GM23338 (cell line): ENCODE data around the gene ESR1. TPM values are rescaled to one million over a fixed set of nuclear protein-coding genes. Genes with fewer than 3 reads are reported as not detected.
"Not testable (repeated sequence)": the region's sequence is repeated elsewhere in the genome, so short reads cannot be mapped to it uniquely, and the experiment has no call there.

ENCODE experiments used
- ATAC-seq: fragments of 200-7000 bp; cut with Tn5 transposase; 3 replicates; pipeline ENCODE4 v1.9.1; 2020
- DNase-seq: peaks from one replicate; pipeline ENCODE4 v3.0.0-alpha.2; 2015; ENCODE audit warnings: low spot score
- H2AFZ ChIP-seq: fragments of 200-600 bp; sonication (generic); 2 replicates; pipeline ENCODE4 v1.8.0; 2016; ENCODE audit warnings: antibody characterized with exemption, mild to moderate bottlenecking, moderate library complexity
- H3F3A ChIP-seq: fragments of 200-600 bp; sonication (generic); replicated peaks from 2 replicates; pipeline ENCODE4 v1.8.0; 2017; ENCODE audit warnings: antibody characterized with exemption, mixed run types, low read depth
- H3K27ac ChIP-seq: fragments of 200-600 bp; sonication (generic); 2 replicates; pipeline ENCODE4 v1.6.1; 2016; ENCODE audit warnings: low read depth
- H3K27me3 ChIP-seq: fragments of 200-600 bp; sonication (generic); 2 replicates; pipeline ENCODE4 v1.8.0; 2016; ENCODE audit warnings: mild to moderate bottlenecking, mixed run types, moderate library complexity; ENCODE audit not compliant: insufficient read depth
- H3K36me3 ChIP-seq: fragments of 200-600 bp; sonication (generic); 2 replicates; pipeline ENCODE4 v1.8.0; 2016; ENCODE audit warnings: mild to moderate bottlenecking; ENCODE audit not compliant: insufficient read depth
- H3K4me1 ChIP-seq: fragments of 200-600 bp; sonication (generic); 2 replicates; pipeline ENCODE4 v1.8.0; 2016; ENCODE audit warnings: mild to moderate bottlenecking, moderate library complexity; ENCODE audit not compliant: insufficient read depth
- H3K4me2 ChIP-seq: fragments of 200-600 bp; sonication (generic); 2 replicates; pipeline ENCODE4 v1.7.1; 2017; ENCODE audit warnings: mixed run types
- H3K4me3 ChIP-seq: fragments of 200-600 bp; sonication (generic); 2 replicates; pipeline ENCODE4 v1.6.1; 2016; ENCODE audit warnings: mixed run types
- H3K79me2 ChIP-seq: fragments of 200-600 bp; sonication (generic); replicated peaks from 2 replicates; pipeline ENCODE4 v1.8.0; 2017; ENCODE audit warnings: mild to moderate bottlenecking; ENCODE audit not compliant: insufficient read depth
- H3K9me2 ChIP-seq: fragments of 200-600 bp; sonication (generic); 2 replicates; pipeline ENCODE4 v1.8.0; 2017; ENCODE audit not compliant: insufficient read depth
- H4K20me1 ChIP-seq: fragments of 200-600 bp; sonication (generic); replicated peaks from 2 replicates; pipeline ENCODE4 v1.8.0; 2017; ENCODE audit warnings: mild to moderate bottlenecking; ENCODE audit not compliant: insufficient read depth
- H3K27ac Mint-ChIP-seq: 2 replicates; pipeline ENCODE4 v1.8.0; 2020; ENCODE audit warnings: inconsistent platforms, mild to moderate bottlenecking, moderate library complexity, mixed read lengths
- H3K27me3 Mint-ChIP-seq: 3 replicates; pipeline ENCODE4 v1.8.0; 2022; ENCODE audit warnings: low read depth, mild to moderate bottlenecking, moderate library complexity, mixed read lengths, inconsistent platforms; ENCODE audit not compliant: insufficient read depth, poor library complexity
- H3K36me3 Mint-ChIP-seq: 3 replicates; pipeline ENCODE4 v1.8.0; 2021; ENCODE audit warnings: low read depth, mild to moderate bottlenecking, inconsistent platforms, moderate library complexity, mixed read lengths
- H3K4me1 Mint-ChIP-seq: 3 replicates; pipeline ENCODE4 v1.8.0; 2020; ENCODE audit warnings: mild to moderate bottlenecking, inconsistent platforms, mixed read lengths
- H3K4me3 Mint-ChIP-seq: 3 replicates; pipeline ENCODE4 v1.8.0; 2021; ENCODE audit warnings: moderate library complexity, mild to moderate bottlenecking, inconsistent platforms, mixed read lengths
- H3K9me3 Mint-ChIP-seq: 3 replicates; pipeline ENCODE4 v1.8.0; 2020; ENCODE audit warnings: moderate library complexity, mild to moderate bottlenecking, inconsistent platforms, mixed read lengths
- EZH2phosphoT487 ChIP-seq: fragments of 200-600 bp; sonication (generic); IDR thresholded peaks from one replicate; pipeline ENCODE4 v1.8.1; 2018; ENCODE audit warnings: antibody characterized with exemption; ENCODE audit not compliant: unreplicated experiment
- POLR2AphosphoS5 ChIP-seq: IDR thresholded peaks from 2 replicates; pipeline ENCODE4 v1.6.1; 2016; ENCODE audit warnings: antibody characterized with exemption, low read depth
- polyA plus RNA-seq: library from polyadenylated mRNA; unstranded; fragments of >200 nt; fragmentation: Nextera tagmentation; extraction: Ambion mirVana; gene quantifications from 2 replicates; pipeline ENCODE4 v1.2.1, GENCODE V29; 2016
- total RNA-seq: library from RNA; depleted of rRNA; stranded (reverse); fragments of >200 nt; shearing (Covaris generic); gene quantifications from 2 replicates; pipeline ENCODE4 v1.2.3, GENCODE V29; 2014
- TF ChIP-seq, protein P1 (sequence below): fragments of 250-450 bp; sonication (Bioruptor Pico); IDR thresholded peaks from 2 replicates; pipeline ENCODE4 v1.5.0; 2020; ENCODE audit warnings: mild to moderate bottlenecking, moderate library complexity
- TF ChIP-seq, protein P2 (sequence below), 2 experiments: fragments of 200-600 bp in 1 of 2; sonication (generic) in 1 of 2; conservative IDR thresholded peaks; 2 replicates each; pipeline versions ENCODE4 v1.5.1 to v1.6.1; 2016 to 2017; ENCODE audit warnings: antibody characterized with exemption in 2 of 2, low read depth in 2 of 2, mild to moderate bottlenecking in 2 of 2, moderate library complexity in 1 of 2

Gene ESR1
- total and polyA plus RNA-seq, 2 experiments from 2014 or later = 0.94 TPM; not detected in 1

DNA sequence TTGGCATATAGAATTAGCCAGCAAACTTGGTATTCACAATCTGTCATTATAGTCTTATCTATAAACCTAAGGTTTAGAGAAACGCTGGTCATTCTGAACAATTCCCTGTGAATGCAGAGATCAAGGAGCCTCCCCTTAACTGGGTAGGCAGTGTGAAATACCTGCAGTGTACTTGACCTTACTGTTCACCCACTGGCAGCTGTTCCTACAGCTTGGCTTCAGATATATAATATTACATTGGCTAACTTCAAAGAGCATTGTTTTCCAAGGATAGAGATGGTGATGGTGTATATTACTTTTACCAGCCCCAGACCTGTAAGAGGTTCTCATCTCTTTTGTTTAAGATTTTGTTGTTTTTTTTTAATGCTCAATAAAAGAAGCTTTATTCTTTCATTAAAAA, 168.3 kb downstream of the ESR1 start (continued):
- TF ChIP-seq EZH2phosphoT487 (no peak), POLR2AphosphoS5 (no peak)
- TF ChIP-seq, protein P1, sequence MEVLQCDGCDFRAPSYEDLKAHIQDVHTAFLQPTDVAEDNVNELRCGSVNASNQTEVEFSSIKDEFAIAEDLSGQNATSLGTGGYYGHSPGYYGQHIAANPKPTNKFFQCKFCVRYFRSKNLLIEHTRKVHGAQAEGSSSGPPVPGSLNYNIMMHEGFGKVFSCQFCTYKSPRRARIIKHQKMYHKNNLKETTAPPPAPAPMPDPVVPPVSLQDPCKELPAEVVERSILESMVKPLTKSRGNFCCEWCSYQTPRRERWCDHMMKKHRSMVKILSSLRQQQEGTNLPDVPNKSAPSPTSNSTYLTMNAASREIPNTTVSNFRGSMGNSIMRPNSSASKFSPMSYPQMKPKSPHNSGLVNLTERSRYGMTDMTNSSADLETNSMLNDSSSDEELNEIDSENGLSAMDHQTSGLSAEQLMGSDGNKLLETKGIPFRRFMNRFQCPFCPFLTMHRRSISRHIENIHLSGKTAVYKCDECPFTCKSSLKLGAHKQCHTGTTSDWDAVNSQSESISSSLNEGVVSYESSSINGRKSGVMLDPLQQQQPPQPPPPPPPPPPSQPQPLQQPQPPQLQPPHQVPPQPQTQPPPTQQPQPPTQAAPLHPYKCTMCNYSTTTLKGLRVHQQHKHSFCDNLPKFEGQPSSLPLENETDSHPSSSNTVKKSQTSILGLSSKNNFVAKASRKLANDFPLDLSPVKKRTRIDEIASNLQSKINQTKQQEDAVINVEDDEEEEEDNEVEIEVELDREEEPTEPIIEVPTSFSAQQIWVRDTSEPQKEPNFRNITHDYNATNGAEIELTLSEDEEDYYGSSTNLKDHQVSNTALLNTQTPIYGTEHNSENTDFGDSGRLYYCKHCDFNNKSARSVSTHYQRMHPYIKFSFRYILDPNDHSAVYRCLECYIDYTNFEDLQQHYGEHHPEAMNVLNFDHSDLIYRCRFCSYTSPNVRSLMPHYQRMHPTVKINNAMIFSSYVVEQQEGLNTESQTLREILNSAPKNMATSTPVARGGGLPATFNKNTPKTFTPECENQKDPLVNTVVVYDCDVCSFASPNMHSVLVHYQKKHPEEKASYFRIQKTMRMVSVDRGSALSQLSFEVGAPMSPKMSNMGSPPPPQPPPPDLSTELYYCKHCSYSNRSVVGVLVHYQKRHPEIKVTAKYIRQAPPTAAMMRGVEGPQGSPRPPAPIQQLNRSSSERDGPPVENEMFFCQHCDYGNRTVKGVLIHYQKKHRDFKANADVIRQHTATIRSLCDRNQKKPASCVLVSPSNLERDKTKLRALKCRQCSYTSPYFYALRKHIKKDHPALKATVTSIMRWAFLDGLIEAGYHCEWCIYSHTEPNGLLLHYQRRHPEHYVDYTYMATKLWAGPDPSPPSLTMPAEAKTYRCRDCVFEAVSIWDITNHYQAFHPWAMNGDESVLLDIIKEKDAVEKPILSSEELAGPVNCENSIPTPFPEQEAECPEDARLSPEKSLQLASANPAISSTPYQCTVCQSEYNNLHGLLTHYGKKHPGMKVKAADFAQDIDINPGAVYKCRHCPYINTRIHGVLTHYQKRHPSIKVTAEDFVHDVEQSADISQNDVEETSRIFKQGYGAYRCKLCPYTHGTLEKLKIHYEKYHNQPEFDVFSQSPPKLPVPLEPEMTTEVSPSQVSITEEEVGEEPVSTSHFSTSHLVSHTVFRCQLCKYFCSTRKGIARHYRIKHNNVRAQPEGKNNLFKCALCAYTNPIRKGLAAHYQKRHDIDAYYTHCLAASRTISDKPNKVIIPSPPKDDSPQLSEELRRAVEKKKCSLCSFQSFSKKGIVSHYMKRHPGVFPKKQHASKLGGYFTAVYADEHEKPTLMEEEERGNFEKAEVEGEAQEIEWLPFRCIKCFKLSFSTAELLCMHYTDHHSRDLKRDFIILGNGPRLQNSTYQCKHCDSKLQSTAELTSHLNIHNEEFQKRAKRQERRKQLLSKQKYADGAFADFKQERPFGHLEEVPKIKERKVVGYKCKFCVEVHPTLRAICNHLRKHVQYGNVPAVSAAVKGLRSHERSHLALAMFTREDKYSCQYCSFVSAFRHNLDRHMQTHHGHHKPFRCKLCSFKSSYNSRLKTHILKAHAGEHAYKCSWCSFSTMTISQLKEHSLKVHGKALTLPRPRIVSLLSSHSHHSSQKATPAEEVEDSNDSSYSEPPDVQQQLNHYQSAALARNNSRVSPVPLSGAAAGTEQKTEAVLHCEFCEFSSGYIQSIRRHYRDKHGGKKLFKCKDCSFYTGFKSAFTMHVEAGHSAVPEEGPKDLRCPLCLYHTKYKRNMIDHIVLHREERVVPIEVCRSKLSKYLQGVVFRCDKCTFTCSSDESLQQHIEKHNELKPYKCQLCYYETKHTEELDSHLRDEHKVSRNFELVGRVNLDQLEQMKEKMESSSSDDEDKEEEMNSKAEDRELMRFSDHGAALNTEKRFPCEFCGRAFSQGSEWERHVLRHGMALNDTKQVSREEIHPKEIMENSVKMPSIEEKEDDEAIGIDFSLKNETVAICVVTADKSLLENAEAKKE (CRISPR knock-in tag) = no peak

DNA sequence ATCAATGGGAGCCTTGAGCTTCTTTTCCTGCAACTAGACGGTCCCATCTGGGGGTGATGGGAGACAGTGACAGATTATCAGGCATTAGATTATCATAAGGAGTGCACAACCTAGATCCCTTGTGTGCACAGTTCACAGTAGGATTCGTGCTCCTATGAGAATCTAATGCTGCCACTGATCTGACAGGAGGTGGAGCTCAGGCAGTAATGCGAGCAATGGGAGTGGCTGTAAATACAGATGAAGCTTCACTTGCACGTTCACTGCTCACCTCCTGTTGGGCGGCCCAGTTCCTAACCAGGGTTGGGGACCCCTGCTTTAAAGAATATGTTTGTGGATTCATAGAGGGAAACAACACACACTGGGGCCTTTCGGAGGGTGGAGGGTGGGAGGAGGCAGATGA, 180.7 kb downstream of the ESR1 start:
- not testable (repeated sequence) for H4K20me1 ChIP-seq, DNase-seq, H3K36me3 Mint-ChIP-seq, H3K27ac Mint-ChIP-seq, H3K27me3 Mint-ChIP-seq, H3K4me3 Mint-ChIP-seq, H3K4me3 ChIP-seq, H3K4me1 ChIP-seq, H3K4me1 Mint-ChIP-seq, H3K36me3 ChIP-seq, H3K9me3 Mint-ChIP-seq, H3K4me2 ChIP-seq, H3K9me2 ChIP-seq, H3K27me3 ChIP-seq, ATAC-seq, H3F3A ChIP-seq, H3K27ac ChIP-seq, H3K79me2 ChIP-seq, H2AFZ ChIP-seq
- TF ChIP-seq, protein P2, sequence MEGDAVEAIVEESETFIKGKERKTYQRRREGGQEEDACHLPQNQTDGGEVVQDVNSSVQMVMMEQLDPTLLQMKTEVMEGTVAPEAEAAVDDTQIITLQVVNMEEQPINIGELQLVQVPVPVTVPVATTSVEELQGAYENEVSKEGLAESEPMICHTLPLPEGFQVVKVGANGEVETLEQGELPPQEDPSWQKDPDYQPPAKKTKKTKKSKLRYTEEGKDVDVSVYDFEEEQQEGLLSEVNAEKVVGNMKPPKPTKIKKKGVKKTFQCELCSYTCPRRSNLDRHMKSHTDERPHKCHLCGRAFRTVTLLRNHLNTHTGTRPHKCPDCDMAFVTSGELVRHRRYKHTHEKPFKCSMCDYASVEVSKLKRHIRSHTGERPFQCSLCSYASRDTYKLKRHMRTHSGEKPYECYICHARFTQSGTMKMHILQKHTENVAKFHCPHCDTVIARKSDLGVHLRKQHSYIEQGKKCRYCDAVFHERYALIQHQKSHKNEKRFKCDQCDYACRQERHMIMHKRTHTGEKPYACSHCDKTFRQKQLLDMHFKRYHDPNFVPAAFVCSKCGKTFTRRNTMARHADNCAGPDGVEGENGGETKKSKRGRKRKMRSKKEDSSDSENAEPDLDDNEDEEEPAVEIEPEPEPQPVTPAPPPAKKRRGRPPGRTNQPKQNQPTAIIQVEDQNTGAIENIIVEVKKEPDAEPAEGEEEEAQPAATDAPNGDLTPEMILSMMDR (conservative IDR thresholded peaks at IDR 0.05; ENCODE audit: low read depth in 2 of 2) = 0 out of 4 replicates have a peak, but pooled peaks of 1 of the 2 experiments have one; percentile 2
